Amniotic epithelial cell (primary cell): ENCODE results near the gene HOXB8.

Source experiments
- DNase-seq: peaks from one replicate; pipeline ENCODE4 v3.0.0-alpha.2; 2010; ENCODE audit warnings: low read depth

Gene HOXB8

DNA sequence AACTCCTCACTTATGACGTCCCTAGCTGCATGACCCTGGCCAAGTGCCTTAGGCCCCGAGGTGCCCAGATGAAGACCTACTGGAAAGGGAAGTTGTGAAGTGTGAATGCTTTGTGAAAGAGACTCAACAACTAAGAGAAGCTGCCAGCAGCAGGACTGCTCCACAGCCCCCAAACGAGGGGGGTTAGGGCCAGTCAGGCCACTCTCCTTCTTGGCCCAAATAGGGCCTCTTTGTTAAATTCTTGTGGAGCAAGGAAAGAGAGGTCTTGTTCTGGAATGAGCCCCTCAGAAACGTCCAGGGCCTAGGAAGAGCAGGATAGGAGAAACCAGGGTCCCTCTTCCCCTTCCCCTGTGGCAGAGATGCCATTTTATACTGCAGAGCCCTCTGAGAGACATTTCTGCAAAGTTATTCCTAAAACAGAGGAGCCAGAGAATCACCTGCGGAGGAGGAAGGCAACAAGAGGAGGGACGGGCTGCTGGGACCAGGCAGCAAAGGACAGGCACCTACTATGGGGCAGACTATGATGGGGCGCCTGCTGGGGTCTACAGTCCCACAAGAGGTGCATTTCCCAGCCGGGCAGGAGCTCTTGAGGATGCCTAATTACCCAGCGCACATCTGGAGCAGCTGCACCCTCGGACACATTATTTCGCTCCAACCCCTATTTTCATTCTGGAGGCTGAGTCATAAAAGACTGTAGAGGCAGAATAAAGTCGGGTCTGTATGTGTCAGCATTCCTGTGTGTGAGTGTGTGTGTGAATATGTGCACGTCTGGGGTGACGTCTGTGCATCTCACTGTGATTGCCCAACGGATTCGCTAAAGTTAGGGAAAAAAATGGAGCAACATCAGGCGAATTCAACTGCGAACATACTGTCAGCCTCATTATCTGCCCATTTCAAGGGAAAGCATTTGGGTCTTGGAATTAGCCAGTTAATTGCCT is 22.5 kb upstream of the HOXB8 start:
- peak; percentile 87 for DNase-seq

DNA sequence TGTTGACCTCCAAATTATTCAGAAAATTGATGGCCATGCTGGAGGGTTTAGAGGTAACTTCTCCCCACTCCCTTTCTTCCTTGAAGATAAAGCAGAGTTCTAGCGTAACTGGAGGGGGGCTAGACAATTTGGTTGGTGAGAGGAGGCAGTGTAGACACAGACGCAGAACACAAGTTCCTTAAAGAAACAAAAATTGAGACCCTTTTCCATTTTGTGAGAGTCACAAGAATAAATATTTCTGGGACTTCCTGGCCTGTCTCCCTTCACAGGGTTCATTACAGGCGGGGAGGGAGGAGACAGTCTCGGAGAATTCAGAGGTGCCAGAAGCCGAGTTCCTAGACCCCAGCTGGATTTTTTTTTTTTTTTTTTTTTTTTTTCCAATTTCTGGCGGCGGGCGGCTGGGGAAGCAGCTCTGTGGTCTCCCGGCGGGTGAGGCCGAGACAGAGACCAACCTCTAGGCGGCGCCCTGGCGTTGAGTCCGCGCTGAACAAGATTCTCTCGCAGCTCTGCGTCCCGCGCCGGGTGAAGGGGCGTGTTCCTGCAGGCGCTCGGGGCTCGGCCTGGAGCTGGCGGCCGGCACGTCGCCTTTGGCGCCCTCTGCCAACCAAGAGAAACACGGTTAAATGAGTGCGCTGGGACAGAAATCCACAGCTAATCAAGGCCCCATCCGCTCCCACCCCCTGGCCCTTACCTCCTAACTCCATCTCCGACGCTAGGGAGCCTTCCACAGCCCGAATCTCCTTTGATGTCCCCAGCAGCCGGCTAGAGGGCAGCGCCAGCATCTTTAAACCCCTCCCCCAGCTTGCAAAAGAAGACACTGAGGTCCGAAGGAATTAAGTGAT is 21.3 kb upstream of the HOXB8 start:
- peak; percentile 49 for DNase-seq

DNA sequence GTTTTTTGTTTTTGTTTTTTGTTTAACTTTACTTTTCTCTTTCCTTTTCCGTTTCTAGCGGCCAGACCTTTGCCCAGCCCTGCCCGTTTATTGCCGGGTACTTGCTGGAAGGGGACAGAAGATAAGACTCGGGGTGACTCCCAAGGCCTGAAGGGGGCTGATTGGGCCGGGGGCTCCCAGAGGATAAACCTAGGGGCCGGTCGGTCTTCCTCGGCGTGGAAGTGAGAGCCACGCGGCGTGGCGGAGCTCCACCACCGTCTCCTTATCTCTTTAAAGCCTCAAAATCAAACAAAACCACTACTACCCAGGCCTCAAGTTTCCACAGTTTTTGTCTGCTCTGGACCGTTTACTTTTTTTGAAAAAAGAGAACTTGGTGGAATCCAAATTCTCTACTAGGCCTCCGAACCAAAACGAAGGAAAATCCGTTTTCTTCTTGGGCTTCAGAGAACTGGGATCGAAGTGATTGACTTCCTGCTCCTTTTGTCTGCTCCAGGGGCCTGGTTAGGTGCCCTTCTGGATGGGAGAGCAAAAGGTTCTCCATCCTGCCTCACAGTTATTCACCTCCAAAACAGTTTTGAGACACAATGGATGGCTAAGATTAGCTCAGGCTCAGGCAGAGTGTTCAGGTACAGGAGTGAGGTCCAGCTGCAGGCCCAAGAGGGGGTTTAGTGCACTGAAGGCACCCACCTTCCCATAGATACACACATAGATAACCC is 19.6 kb upstream of the HOXB8 start:
- DNase-seq, result no peak

DNA sequence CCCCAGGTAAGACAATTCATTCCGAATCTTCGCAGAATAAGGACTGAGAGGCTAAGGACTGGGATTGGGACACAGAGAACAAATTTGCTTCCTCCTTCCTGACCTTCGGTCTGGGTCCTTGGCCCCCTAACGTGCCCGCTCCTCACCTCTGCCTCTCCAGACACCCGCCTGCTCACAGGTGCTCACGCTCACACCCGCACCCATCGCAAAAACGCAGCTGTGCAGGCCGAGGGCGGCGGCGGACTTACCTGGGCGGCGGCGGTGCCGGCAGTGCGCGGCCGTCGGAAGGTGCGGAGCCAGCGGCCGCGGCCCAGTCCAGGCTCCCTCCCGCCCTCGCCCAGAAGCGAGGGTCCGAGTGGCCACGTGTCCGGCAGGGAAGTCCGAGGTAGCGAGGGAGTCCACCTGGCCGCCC is 18.2 kb upstream of the HOXB8 start:
- DNase-seq, result no peak

DNA sequence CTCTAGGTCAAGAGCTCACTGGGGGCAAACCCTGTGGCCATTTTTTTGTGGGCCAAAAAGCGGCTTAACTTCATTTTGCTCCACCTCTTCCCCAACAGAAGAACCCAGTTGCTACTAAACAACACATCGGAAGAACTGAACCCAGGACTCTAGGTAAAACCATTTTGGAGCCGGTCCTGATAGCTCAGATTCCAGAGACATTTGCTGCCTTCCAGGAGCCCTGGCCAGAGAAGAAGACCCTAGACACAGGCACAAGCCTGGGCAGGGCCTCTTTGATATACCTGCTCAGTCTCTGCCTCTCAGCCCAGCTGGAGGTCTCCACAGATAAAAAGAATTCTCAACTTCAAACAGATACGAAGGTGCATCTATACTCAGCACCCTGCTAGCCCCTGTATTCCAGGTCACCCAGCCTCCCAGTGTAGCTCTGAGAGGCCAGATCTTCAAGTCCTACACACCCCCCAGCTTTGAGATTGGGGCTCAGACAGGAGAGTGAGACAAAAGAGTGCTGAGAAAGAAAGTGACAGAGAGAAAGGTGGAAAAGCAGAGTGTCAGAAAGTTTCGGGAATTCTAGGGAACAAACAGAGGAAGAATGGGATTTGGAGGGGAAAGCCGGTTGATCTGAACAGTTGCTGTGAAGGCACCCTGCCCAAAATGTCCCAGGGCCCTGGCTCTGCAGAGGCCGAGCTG is 17.6 kb upstream of the HOXB8 start:
- DNase-seq, result no peak

DNA sequence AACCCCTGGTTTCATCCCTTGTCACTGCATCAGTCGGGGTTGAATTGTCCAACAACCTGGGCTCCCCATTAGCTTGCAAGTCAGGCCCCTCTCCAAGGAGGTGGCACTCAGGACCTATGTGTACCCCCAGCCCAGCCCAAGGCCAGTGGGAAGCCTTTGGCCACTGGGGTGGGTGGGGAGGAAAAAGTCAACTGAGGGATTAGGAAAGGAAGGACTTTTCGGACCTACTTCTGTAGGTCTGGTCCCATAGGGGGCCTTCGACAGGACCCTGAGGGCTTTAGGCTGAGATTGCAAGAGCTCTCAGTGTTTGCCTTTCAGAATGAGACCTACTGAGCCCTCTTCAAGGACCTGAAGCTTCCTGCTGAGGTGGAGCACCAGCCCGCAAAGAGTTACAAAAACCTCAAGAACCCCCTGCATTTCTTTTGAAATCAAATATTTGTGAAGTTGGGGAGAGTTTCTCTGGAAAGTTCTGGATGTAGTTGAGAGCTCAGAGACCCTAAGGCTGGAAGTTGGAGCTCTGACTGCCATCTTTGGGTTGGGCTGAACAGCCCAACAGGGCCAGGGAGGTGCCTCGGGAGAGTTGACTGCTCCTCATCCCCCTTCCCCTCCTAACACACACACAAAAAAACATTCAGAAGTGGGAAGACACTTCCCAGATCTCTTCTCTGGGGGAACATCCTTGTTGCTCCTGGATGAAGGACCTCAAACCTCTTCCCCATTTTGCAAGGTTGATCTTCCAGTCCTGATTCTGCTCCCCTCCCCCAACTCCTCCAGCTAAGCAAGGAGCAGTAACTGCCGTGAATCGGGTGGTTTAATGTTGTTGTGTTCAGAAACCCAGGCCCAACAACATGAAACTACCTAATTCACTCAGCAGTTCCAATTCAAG is 16.8 kb upstream of the HOXB8 start:
- DNase-seq, result no peak

DNA sequence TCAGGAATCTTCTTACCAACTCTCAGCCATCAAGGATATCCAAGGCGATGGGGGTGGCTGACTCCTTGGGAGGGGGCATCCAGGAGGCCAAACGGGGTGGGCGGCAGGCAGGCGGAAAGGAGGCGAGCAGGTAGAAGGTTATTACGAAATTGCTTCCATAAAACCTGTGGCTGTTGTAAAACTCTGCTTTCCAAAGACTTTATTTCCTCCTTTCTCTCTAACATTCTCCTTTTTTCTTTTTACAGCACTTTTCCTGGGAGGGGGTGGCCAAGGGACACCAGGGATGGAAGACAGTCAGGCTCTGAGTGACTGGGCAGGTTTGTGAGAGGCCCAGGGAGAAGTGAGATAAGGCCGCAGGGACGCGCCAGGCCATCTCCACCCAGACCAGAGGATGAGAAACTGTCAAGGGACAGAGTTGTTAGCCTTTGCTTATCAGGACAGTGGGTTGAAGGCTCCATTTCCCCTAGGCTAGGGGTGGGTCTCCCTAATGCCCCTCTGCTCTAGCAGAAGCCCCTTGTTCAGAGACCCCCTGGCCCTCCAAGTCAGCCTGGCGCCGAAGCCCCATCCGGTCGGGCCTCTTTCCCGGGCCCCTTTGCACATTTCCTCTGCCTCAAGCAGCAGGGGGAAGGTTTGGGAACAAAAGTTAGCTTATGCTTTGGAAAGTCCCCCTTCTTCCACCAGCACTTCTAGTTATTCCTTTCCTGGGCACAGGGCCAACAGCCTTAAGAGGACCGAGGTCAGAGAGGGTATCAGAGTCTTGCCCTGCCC is 16.0 kb upstream of the HOXB8 start:
- DNase-seq, result no peak

DNA sequence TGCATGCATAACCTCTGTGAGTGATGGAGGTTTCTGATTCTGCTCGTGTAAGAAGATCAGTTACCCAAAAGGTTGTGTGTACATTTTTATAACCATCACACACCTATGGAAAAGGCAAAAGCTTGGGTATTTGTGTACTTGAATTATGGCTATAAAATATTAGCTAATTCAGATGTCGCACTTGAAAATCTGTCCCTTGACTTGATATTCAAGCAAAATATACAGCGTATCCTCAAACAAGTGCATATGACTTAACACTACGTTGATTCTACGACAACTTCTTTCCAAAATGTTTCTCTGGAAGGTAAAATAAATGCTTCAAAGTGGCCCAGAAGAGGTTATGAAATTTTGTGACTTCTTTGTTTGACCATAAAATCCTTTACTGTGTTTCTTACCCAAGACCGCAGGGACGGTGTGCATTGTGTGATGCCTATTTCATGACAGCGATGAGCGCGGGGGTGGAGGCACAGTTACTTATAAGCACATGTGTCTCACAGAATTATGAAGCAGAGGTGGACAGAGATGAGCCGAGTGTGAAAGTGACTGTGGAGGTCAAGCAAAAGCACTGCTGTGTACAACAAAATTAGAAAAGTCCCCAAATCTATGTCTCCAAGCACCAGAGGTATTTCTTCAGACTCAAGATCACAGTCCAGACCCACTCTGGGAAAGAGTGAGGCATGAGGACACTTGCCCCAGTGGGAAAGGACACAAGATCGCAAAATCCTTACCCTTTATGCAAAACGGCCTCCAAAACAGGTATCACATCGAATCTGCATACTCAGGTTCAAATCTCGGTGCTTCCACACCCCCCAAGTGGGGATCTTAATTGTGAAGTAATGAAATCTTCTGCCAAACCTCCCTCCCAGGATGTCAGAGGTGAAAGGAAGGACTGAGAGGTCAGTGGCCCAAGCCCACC is 15.2 kb upstream of the HOXB8 start:
- DNase-seq, result no peak

DNA sequence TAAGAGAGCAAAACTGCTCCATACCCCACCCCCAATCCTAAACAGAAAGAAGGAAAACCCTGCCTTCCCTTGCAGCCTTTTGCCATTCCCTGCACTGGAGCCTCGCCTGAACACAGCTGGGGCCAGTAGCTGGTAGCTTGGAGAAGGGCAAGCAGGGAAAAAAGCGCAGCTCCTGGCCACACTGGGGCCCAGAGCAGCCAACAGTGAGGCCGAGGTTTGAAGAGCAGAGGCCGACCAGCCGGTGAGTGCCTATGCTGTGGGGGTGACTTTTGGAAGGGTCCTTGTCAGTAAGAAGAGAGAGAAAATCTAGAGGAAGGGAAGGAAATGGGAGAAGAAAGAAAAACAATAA is 14.3 kb upstream of the HOXB8 start:
- DNase-seq, result no peak

DNA sequence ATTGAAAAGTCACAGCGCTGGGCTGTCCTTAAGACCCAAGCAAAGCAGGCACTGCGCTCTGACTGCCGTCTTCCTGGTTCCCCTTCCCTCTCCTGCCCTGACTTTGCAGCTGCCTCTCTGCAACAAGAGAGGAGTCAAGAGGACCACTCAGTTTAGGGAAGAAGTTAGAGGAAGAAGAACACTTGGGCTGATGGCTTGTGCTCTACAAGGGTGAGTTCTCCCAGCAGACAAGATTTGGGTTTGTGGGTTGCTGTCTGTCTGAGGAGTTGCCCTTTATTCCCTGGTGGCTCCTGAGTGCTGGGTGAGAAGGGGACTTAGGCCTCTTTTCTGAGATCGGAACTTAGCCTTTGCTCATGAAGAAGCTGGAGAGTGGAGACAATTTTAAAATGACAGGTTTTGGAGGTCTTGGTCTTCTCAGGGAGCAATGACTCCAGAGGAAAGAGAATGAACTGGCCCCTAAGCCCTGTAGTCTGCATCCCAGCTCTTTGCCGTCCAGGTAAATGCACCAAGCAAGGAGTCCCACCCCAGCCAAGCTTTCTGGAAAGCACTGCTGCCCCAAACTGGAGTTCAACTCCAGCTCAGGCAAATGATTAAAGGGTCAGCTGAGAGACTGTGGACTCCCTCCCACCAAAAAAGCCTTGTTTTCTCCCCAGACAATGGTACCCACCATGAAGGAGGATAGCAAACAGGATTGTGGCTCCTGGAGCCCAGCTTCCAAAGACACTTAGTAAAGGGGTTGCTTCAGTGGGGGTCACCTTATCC is 13.7 kb upstream of the HOXB8 start:
- DNase-seq, result no peak

DNA sequence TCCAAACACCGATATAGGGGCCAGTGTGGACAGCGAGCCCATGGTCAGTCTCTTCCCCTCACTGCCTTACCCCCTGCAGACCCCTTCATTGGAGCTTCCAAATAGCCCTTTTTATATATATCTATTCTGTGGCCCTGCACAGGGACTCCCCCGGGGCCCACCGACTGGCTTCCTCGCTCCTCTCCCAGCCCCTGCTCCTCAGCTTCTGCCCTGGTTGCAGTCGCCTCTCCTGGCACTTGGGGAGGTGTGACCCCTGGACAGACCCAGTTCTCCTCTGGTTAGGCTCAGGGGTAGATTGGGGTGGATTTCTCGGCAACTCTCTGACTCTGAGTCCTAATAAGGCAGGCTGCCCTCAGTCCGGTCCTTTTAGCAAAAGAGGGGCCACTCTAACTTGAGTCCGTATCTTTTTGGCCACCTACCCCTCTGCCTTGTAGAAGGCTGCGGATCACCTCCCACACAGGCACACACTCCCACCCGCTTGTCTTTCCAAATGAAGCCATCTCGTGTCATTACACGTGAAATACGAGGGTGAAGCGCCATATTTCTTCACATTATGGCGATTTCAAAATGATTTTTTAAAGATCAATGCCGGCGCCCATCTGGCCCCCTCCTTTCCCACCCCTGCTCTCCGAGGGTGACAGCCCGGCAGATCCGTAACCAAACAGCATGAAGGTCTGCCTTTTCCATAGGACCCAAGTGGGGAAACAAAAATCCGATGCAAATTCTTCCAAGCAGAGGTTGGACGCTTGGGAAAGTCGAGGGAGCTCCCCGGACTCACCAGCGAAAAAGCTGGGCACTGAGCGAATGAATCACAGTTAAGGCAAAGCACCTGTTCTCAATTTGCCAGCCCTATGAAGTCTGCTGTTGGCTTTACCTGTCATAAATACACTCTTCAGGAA is 12.8 kb upstream of the HOXB8 start:
- DNase-seq, result no peak

DNA sequence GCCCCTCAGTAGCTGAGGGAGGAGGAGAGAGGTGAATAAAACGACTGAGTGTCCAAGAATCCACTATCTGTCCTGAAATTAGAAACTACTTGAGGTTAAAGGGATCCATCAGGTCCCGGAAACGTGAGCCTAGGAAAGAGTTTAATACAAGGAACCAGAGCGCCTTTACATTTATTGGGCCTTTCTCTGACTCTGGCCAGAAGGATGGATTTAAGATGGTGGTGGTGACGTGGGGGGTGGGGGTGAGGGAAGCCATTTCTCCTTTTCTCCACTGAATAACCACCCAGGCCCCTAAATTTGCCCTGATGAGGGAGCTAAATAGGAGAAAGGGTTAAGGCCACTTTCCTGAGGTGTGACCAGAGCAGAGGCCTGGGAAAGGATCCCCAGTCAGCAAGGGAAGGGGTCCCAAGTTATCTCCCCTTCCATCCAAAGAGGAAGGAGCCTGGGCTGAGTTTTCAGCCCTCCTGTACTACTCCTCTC is 12.1 kb upstream of the HOXB8 start:
- no peak for DNase-seq

DNA sequence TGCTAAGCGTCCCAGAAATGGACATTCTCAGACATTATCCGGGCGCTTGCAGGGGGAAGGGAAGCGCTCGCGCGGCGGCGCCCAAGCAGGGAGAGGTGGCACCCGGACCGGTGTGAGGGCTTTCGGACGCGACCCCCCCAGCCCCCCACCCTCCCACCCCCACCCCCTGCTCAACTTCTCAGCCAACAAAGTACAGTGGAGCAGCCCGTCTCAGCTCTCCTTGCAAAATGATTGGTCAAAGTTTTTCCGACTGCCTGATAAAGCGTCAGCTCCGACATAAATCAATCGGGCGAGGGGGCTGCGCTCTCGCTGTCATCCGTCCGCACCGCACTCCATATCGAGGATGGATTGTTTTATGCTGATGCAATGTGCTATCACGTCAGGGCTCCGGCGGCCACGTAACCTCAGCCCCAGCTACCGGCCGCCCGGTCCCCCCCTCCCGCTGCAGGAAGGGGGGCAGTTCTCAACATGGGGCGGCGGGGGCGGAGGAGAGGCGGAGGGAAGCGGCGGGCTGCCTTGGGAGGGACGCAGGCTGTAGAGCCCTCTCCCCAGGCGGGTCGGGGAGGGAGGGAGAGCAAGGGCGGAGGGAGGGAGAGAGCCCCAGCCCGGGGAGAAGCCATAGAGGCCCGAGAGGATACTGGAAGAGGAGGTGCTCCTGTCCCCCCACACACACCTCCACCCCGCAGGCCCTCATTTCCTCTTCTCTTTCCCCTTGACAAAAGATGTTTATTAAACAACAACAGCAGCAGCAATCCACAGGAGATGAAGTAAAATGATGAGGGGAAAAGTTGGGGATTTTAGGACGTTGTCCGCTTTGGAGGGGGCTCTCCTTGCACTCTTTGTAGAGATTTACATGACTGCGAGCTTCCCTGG is 11.4 kb upstream of the HOXB8 start, which contains the start of gene HOXB9:
TSS of gene HOXB9 (minus strand) at position 114 of the 873 bp plus-strand sequence. CDS start at position 25, 89 bp downstream.
- peak; percentile 92 for DNase-seq

DNA sequence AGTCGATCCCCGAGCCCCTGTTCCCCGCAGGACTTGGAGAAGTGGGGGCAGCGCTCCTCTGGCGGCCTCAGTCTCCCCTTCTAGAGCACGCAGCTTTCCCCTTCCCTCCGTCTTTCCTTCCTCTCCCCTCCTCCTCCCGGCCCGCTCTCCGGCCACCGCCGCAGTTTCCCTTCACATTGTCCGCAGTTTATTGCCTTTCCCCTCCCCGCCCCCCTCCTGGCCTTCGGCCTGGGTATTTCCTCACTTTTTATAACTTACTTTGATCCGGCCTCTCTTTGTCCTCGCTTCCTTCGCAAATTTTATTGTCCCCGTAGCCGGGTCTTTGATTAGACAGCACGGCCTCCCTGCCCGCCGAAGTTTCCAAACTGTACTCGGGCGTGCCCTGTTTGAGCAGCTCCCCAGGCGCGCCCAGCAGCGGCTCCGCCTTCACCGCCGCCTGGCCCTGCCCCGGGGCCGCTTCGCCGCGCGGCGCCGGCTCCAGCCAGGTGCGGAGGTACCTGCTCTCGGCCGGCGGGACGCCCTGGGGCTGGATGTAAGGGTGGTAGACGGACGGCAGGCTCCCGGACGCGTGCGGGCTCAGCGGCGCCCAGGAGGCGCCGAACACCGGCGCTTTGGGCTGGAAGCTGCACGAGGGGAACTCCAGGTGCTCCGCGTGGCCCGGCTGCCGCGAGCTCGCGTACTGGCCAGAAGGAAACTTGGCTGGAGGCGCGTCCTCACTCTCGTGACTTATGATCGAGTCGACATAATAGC is 10.6 kb upstream of the HOXB8 start:
- peak; percentile 46 for DNase-seq
